ENCODE measurements around the gene DNAI1. TPM values are rescaled to one million over a fixed set of nuclear protein-coding genes. Genes with fewer than 3 reads are reported as not detected.
A peak's percentile ranks its signal among the peaks of the same experiment; 100 is the strongest.

DNAI1 gene
- total and polyA plus RNA-seq, 2 of the 13 experiments (the other 11 are each of a cell fraction or from before 2014, with no cell fraction given), result not detected

DNA sequence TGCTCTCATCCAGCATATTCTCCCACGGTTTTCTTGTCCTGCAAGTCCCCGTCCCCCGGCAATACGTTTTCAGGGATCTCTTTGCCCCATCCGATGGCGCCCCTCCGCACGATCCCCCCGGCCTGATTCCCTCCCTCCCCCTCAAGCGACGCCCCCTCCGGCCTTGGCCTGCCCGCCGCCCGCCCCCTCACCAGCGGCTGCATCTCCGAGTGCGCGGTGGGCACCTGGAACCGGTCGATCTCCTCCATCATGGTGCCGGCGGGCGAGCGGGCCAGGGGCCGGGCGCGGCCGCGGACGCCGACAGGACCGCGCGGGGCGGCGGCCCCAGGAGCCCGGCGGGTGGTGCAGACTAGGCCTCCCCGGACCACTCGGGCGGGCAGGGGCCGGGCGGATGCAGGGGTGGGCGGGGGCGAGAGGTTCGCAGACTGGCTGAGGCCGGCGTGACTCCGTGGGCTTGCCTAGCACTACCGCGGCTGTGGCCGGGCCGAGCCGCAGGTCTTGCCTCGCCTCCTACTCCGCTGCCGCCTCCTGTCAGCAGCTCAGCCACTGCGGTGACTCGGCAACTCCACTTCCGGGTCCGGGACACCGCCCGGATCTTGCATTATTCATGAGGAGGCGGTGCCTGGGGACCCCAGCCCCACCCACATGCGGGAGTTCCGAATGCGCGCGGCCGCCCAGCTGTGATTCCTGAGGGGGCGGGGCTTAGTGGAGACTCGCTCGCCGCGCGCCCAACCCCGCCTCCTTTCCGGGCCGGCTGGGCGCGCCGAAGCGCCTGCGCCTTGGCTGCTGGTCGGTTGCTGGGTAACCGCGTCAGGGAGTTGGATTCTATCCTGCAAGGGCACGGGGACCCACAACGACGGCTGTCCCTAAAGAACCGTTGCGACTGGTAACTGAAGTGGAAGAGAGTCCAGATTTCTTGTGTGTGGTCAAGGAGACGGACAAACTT lies at the start of gene DNAI1, which contains the start of gene FAM219A (continued):
- TF ChIP-seq, protein P1, sequence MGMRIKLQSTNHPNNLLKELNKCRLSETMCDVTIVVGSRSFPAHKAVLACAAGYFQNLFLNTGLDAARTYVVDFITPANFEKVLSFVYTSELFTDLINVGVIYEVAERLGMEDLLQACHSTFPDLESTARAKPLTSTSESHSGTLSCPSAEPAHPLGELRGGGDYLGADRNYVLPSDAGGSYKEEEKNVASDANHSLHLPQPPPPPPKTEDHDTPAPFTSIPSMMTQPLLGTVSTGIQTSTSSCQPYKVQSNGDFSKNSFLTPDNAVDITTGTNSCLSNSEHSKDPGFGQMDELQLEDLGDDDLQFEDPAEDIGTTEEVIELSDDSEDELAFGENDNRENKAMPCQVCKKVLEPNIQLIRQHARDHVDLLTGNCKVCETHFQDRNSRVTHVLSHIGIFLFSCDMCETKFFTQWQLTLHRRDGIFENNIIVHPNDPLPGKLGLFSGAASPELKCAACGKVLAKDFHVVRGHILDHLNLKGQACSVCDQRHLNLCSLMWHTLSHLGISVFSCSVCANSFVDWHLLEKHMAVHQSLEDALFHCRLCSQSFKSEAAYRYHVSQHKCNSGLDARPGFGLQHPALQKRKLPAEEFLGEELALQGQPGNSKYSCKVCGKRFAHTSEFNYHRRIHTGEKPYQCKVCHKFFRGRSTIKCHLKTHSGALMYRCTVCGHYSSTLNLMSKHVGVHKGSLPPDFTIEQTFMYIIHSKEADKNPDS (CRISPR knock-in tag; IDR thresholded peaks at IDR 0.05), result no peak
- TF ChIP-seq KDM1A (CRISPR knock-in tag; IDR thresholded peaks at IDR 0.05) (no peak), PAX8 (CRISPR knock-in tag; IDR thresholded peaks at IDR 0.05; ENCODE audit: borderline replicate concordance) (no peak), PITX1 (CRISPR knock-in tag; IDR thresholded peaks at IDR 0.05) (peak; percentile 37; the same call in 1 of the 2 replicates), DNMT1 (CRISPR knock-in tag; IDR thresholded peaks at IDR 0.05) (no peak), ZBTB21 (CRISPR knock-in tag; IDR thresholded peaks at IDR 0.05) (no peak), FOXC1 (CRISPR knock-in tag; IDR thresholded peaks at IDR 0.05; ENCODE audit: borderline replicate concordance) (no peak), NFE2L1 (CRISPR knock-in tag; IDR thresholded peaks at IDR 0.05; ENCODE audit: borderline replicate concordance) (peak; percentile 97), ZSCAN30 (CRISPR knock-in tag; IDR thresholded peaks at IDR 0.05) (no peak), HDAC2 (CRISPR knock-in tag; IDR thresholded peaks at IDR 0.05) (no peak), CHD4 (IDR thresholded peaks at IDR 0.05; ENCODE audit: borderline replicate concordance, low read length) (no peak), YY1 (IDR thresholded peaks at IDR 0.05; ENCODE audit: insufficient read depth, insufficient replicate concordance, low read depth, low read length) (peak; percentile 18), MLLT10 (CRISPR knock-in tag; IDR thresholded peaks at IDR 0.05) (no peak), TAF15 (IDR thresholded peaks at IDR 0.05; ENCODE audit: low read depth, low read length, poor library complexity, severe bottlenecking) (no peak), ZNF879 (CRISPR knock-in tag; IDR thresholded peaks at IDR 0.05) (no peak), NCOA5 (CRISPR knock-in tag; IDR thresholded peaks at IDR 0.05) (no peak)
- TF ChIP-seq, protein P2, sequence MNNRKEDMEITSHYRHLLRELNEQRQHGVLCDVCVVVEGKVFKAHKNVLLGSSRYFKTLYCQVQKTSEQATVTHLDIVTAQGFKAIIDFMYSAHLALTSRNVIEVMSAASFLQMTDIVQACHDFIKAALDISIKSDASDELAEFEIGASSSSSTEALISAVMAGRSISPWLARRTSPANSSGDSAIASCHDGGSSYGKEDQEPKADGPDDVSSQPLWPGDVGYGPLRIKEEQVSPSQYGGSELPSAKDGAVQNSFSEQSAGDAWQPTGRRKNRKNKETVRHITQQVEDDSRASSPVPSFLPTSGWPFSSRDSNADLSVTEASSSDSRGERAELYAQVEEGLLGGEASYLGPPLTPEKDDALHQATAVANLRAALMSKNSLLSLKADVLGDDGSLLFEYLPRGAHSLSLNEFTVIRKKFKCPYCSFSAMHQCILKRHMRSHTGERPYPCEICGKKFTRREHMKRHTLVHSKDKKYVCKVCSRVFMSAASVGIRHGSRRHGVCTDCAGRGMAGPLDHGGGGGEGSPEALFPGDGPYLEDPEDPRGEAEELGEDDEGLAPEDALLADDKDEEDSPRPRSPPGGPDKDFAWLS (CRISPR knock-in tag; IDR thresholded peaks at IDR 0.05; ENCODE audit: borderline replicate concordance), result no peak
- TF ChIP-seq, protein P3, sequence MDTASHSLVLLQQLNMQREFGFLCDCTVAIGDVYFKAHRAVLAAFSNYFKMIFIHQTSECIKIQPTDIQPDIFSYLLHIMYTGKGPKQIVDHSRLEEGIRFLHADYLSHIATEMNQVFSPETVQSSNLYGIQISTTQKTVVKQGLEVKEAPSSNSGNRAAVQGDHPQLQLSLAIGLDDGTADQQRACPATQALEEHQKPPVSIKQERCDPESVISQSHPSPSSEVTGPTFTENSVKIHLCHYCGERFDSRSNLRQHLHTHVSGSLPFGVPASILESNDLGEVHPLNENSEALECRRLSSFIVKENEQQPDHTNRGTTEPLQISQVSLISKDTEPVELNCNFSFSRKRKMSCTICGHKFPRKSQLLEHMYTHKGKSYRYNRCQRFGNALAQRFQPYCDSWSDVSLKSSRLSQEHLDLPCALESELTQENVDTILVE (CRISPR knock-in tag; IDR thresholded peaks at IDR 0.05), result no peak
- TF ChIP-seq, protein P4, sequence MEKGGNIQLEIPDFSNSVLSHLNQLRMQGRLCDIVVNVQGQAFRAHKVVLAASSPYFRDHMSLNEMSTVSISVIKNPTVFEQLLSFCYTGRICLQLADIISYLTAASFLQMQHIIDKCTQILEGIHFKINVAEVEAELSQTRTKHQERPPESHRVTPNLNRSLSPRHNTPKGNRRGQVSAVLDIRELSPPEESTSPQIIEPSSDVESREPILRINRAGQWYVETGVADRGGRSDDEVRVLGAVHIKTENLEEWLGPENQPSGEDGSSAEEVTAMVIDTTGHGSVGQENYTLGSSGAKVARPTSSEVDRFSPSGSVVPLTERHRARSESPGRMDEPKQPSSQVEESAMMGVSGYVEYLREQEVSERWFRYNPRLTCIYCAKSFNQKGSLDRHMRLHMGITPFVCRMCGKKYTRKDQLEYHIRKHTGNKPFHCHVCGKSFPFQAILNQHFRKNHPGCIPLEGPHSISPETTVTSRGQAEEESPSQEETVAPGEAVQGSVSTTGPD (CRISPR knock-in tag; IDR thresholded peaks at IDR 0.05), result no peak
- TF ChIP-seq, protein P5, sequence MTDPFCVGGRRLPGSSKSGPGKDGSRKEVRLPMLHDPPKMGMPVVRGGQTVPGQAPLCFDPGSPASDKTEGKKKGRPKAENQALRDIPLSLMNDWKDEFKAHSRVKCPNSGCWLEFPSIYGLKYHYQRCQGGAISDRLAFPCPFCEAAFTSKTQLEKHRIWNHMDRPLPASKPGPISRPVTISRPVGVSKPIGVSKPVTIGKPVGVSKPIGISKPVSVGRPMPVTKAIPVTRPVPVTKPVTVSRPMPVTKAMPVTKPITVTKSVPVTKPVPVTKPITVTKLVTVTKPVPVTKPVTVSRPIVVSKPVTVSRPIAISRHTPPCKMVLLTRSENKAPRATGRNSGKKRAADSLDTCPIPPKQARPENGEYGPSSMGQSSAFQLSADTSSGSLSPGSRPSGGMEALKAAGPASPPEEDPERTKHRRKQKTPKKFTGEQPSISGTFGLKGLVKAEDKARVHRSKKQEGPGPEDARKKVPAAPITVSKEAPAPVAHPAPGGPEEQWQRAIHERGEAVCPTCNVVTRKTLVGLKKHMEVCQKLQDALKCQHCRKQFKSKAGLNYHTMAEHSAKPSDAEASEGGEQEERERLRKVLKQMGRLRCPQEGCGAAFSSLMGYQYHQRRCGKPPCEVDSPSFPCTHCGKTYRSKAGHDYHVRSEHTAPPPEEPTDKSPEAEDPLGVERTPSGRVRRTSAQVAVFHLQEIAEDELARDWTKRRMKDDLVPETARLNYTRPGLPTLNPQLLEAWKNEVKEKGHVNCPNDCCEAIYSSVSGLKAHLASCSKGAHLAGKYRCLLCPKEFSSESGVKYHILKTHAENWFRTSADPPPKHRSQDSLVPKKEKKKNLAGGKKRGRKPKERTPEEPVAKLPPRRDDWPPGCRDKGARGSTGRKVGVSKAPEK (CRISPR knock-in tag; IDR thresholded peaks at IDR 0.05; ENCODE audit: borderline replicate concordance), result no peak

All from HepG2 (cell line).